MM.1S (cell line): ENCODE measurements around the gene SCAANT1.

ENCODE experiments used
- DNase-seq: peaks from one replicate; pipeline ENCODE4 v3.0.0-alpha.2; 2015
- H2AFZ ChIP-seq: fragments of 300-600 bp; sonication (generic); 2 replicates; pipeline ENCODE4 v1.6.0; 2016; ENCODE audit warnings: antibody characterized with exemption, low read length
- H3F3A ChIP-seq: fragments of 300-600 bp; sonication (generic); 2 replicates; pipeline ENCODE4 v1.6.1; 2016; ENCODE audit warnings: mild to moderate bottlenecking, antibody characterized with exemption, low read length, moderate library complexity, mixed read lengths; ENCODE audit not compliant: insufficient read depth
- H3K27ac ChIP-seq: fragments of 300-600 bp; sonication (generic); 2 replicates; pipeline ENCODE4 v1.5.1; 2016; ENCODE audit warnings: mild to moderate bottlenecking, low read length
- H3K27me3 ChIP-seq: fragments of 300-600 bp; sonication (generic); replicated peaks from 2 replicates; pipeline ENCODE4 v1.6.0; 2016; ENCODE audit warnings: low read length; ENCODE audit not compliant: insufficient read depth
- H3K36me3 ChIP-seq: fragments of 300-600 bp; sonication (generic); replicated peaks from 2 replicates; pipeline ENCODE4 v1.6.1; 2016; ENCODE audit warnings: mild to moderate bottlenecking, low read length, mixed read lengths; ENCODE audit not compliant: insufficient read depth
- H3K4me1 ChIP-seq: fragments of 300-600 bp; sonication (generic); 2 replicates; pipeline ENCODE4 v1.6.1; 2016; ENCODE audit warnings: low read length, mixed read lengths
- H3K4me2 ChIP-seq: fragments of 300-600 bp; sonication (generic); 2 replicates; pipeline ENCODE4 v1.6.0; 2016; ENCODE audit warnings: low read depth, low read length
- H3K4me3 ChIP-seq: fragments of 300-600 bp; sonication (generic); 2 replicates; pipeline ENCODE4 v1.5.1; 2016; ENCODE audit warnings: low read length, mixed read lengths
- H3K79me2 ChIP-seq: fragments of 300-600 bp; sonication (generic); 2 replicates; pipeline ENCODE4 v1.6.1; 2016; ENCODE audit warnings: mixed run types, low read length, mixed read lengths
- H3K9ac ChIP-seq: fragments of 300-600 bp; sonication (generic); 2 replicates; pipeline ENCODE4 v1.6.1; 2016; ENCODE audit warnings: low read length, mixed read lengths
- H3K9me2 ChIP-seq: fragments of 300-600 bp; sonication (generic); replicated peaks from 2 replicates; pipeline ENCODE4 v1.6.1; 2016; ENCODE audit warnings: mild to moderate bottlenecking, low read length, mixed read lengths; ENCODE audit not compliant: insufficient read depth
- H3K9me3 ChIP-seq: fragments of 300-600 bp; sonication (generic); replicated peaks from 2 replicates; pipeline ENCODE4 v1.6.1; 2016; ENCODE audit warnings: mild to moderate bottlenecking, low read length, mixed read lengths; ENCODE audit not compliant: insufficient read depth
- H4K20me1 ChIP-seq: fragments of 300-600 bp; sonication (generic); 2 replicates; pipeline ENCODE4 v1.6.1; 2016; ENCODE audit warnings: mild to moderate bottlenecking, low read length, moderate library complexity, mixed read lengths; ENCODE audit not compliant: insufficient read depth
- CTCF ChIP-seq: fragments of 300-600 bp; sonication (generic); IDR thresholded peaks from 2 replicates; pipeline ENCODE4 v1.5.1; 2016; ENCODE audit warnings: antibody characterized with exemption, low read length, mixed read lengths
- EZH2 ChIP-seq: fragments of 300-600 bp; sonication (generic); optimal IDR thresholded peaks from 2 replicates; pipeline ENCODE3; 2017; ENCODE audit warnings: low read depth, mild to moderate bottlenecking, antibody characterized with exemption, low read length, mixed read lengths
- EZH2phosphoT487 ChIP-seq: fragments of 300-600 bp; sonication (generic); IDR thresholded peaks from 2 replicates; pipeline ENCODE4 v1.6.1; 2018; ENCODE audit warnings: antibody characterized with exemption, low read length

SCAANT1 gene

GRCh38 chr3:63886858-63887257 is 25.3 kb downstream of the SCAANT1 start:
- H3K9ac ChIP-seq, result no peak overlapping the region
- no peaks in the 10 kb centered on the region for H3K36me3 ChIP-seq
- H3F3A ChIP-seq, result no peaks in the 10 kb centered on the region
- DNase-seq, result no peak
- no peaks in the 10 kb centered on the region for H3K9me3 ChIP-seq
- H3K4me3 ChIP-seq, result no peak overlapping the region
- peaks cover 53% of the 10 kb centered on the region for H3K79me2 ChIP-seq
- no peaks in the 10 kb centered on the region for H3K27me3 ChIP-seq
- H3K27ac ChIP-seq, result no peak overlapping the region
- H3K9me2 ChIP-seq, result no peaks in the 10 kb centered on the region
- no peaks in the 10 kb centered on the region for H3K4me1 ChIP-seq
- H3K4me2 ChIP-seq, result no peak overlapping the region
- no peak for TF ChIP-seq EZH2phosphoT487
- no peak for TF ChIP-seq EZH2
- TF ChIP-seq CTCF, result no peak
- no peak overlapping the region for H2AFZ ChIP-seq
- H4K20me1 ChIP-seq, result no peaks in the 10 kb centered on the region; the same call in 1 of the 2 replicates

- H3K9ac ChIP-seq, result no peak overlapping the region
- no peak overlapping the region for H3K27ac ChIP-seq
- no peak overlapping the region for H3K4me2 ChIP-seq
- peaks cover 18% of the 10 kb centered on the region for H3F3A ChIP-seq
- no peaks in the 10 kb centered on the region for H3K9me3 ChIP-seq
- H3K4me1 ChIP-seq, result peaks cover 24% of the 10 kb centered on the region
- no peaks in the 10 kb centered on the region for H3K27me3 ChIP-seq
- no peaks in the 10 kb centered on the region for H3K36me3 ChIP-seq
- no peak for TF ChIP-seq EZH2phosphoT487
- no peak for TF ChIP-seq EZH2
- TF ChIP-seq CTCF, result no peak
- DNase-seq, result no peak
- H3K4me3 ChIP-seq, result no peak overlapping the region
- no peaks in the 10 kb centered on the region for H4K20me1 ChIP-seq
- no peak overlapping the region for H2AFZ ChIP-seq
- H3K9me2 ChIP-seq, result no peaks in the 10 kb centered on the region
- H3K79me2 ChIP-seq, result peaks cover 69% of the 10 kb centered on the region
Observed at GRCh38 chr3:63880653-63881052, 31.5 kb downstream of the SCAANT1 start.

- Histone ChIP-seq H3K27ac (peak overlapping the region; percentile 34; the same call in 1 of the 2 replicates), H4K20me1 (no peaks in the 10 kb centered on the region)
Observed at GRCh38 chr3:63878394-63879060, 33.7 kb downstream of the SCAANT1 start.

More at GRCh38 chr3:63878394-63879060, 33.7 kb downstream of the SCAANT1 start:
- Histone ChIP-seq H3K9me3 (no peaks in the 10 kb centered on the region), H3K4me2 (peak overlapping the region; percentile 68), H3K27me3 (no peaks in the 10 kb centered on the region), H3K4me1 (peaks cover 24% of the 10 kb centered on the region), H3K36me3 (no peaks in the 10 kb centered on the region), H2AFZ (no peak overlapping the region), H3K9me2 (no peaks in the 10 kb centered on the region), H3F3A (peaks cover 18% of the 10 kb centered on the region), H3K9ac (no peak overlapping the region), H3K79me2 (peaks cover 84% of the 10 kb centered on the region), H3K4me3 (no peak overlapping the region)
- no peak for TF ChIP-seq EZH2
- no peak for TF ChIP-seq CTCF
- TF ChIP-seq EZH2phosphoT487, result no peak
- peak; percentile 63 for DNase-seq
